Measurements from ENCODE around the gene CECR2. TPM values are rescaled to one million over a fixed set of nuclear protein-coding genes. Genes with fewer than 3 reads are reported as not detected.
"Not testable (repeated sequence)": the region's sequence is repeated elsewhere in the genome, so short reads cannot be mapped to it uniquely, and the experiment has no call there.

Gene CECR2
- polyA plus RNA-seq, 1 donor from 2014 or later = 2.1 TPM

GRCh38 chr22:17422736-17423343, 53.6 kb downstream of the CECR2 start:
- Histone ChIP-seq H2AFZ (ENCODE audit: low read depth, low read length) (no peak overlapping the region), H3K9me2 (ENCODE audit: insufficient read depth, low read length) (no peaks in the 10 kb centered on the region), H3K9me3 (ENCODE audit: low read length) (no peaks in the 10 kb centered on the region), H3F3A (ENCODE audit: insufficient read depth, low read length, poor library complexity, severe bottlenecking) (no peaks in the 10 kb centered on the region), H3K9ac (ENCODE audit: low read length) (no peak overlapping the region), H3K27ac (ENCODE audit: low read length) (no peak overlapping the region), H3K27me3 (ENCODE audit: insufficient read depth, low read depth, low read length) (no peaks in the 10 kb centered on the region), H3K36me3 (ENCODE audit: insufficient read depth, low read length) (no peaks in the 10 kb centered on the region), H3K4me2 (ENCODE audit: low read length) (no peak overlapping the region), H3K79me2 (replicated peaks; ENCODE audit: insufficient read depth, low read length) (peaks cover 20% of the 10 kb centered on the region), H4K20me1 (ENCODE audit: insufficient read depth) (no peaks in the 10 kb centered on the region), H3K4me3 (ENCODE audit: low read length) (no peak overlapping the region)
- no peak for TF ChIP-seq EP300 (conservative IDR thresholded peaks at IDR 0.05; ENCODE audit: poor library complexity, severe bottlenecking)
- no peak for TF ChIP-seq EZH2 (IDR thresholded peaks at IDR 0.05; ENCODE audit: borderline replicate concordance, insufficient read depth, low read length, poor library complexity, severe bottlenecking)
- TF ChIP-seq, protein P1, sequence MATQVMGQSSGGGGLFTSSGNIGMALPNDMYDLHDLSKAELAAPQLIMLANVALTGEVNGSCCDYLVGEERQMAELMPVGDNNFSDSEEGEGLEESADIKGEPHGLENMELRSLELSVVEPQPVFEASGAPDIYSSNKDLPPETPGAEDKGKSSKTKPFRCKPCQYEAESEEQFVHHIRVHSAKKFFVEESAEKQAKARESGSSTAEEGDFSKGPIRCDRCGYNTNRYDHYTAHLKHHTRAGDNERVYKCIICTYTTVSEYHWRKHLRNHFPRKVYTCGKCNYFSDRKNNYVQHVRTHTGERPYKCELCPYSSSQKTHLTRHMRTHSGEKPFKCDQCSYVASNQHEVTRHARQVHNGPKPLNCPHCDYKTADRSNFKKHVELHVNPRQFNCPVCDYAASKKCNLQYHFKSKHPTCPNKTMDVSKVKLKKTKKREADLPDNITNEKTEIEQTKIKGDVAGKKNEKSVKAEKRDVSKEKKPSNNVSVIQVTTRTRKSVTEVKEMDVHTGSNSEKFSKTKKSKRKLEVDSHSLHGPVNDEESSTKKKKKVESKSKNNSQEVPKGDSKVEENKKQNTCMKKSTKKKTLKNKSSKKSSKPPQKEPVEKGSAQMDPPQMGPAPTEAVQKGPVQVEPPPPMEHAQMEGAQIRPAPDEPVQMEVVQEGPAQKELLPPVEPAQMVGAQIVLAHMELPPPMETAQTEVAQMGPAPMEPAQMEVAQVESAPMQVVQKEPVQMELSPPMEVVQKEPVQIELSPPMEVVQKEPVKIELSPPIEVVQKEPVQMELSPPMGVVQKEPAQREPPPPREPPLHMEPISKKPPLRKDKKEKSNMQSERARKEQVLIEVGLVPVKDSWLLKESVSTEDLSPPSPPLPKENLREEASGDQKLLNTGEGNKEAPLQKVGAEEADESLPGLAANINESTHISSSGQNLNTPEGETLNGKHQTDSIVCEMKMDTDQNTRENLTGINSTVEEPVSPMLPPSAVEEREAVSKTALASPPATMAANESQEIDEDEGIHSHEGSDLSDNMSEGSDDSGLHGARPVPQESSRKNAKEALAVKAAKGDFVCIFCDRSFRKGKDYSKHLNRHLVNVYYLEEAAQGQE (IDR thresholded peaks at IDR 0.05; ENCODE audit: borderline replicate concordance) = no peak
- no peak for TF ChIP-seq MXI1 (conservative IDR thresholded peaks at IDR 0.05; ENCODE audit: poor library complexity, severe bottlenecking)
- no peak for TF ChIP-seq POLR2AphosphoS5 (IDR thresholded peaks at IDR 0.05)
- no peak for TF ChIP-seq SMC3 (conservative IDR thresholded peaks at IDR 0.05; ENCODE audit: poor library complexity)
- no peak for TF ChIP-seq TAF1 (IDR thresholded peaks at IDR 0.05; ENCODE audit: low read depth)
- TF ChIP-seq CTCF (IDR thresholded peaks at IDR 0.05; ENCODE audit: poor library complexity, severe bottlenecking) = no peak
- TF ChIP-seq RAD21 (conservative IDR thresholded peaks at IDR 0.05) = no peak

DNA sequence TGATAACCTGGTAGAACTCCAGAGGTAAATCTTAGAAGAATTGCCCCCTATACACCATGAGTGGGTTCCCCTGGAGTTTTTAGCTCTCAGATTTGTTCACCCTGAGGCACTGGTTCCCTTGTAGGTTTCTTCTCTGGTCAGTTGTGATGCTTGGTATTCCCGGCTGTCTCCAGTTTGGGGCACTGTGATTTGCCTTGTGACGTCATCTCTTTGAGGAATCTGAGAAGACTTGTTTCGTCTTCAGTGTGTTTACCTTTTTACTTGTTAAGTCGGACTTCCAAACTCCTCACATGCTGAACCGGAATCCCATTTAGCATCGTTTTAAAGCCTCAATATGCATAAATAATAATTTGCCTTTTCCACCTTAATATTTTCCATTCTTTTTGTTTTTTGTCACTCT, 54.4 kb downstream of the CECR2 start:
- H3K27me3 ChIP-seq (ENCODE audit: insufficient read depth, low read depth, low read length) = no peaks in the 10 kb centered on the region
- no peak overlapping the region for H3K27ac ChIP-seq (ENCODE audit: low read length)
- TF ChIP-seq POLR2AphosphoS5 (IDR thresholded peaks at IDR 0.05) (no peak), EP300 (conservative IDR thresholded peaks at IDR 0.05; ENCODE audit: poor library complexity, severe bottlenecking) (no peak), TAF1 (IDR thresholded peaks at IDR 0.05; ENCODE audit: low read depth) (no peak), SMC3 (conservative IDR thresholded peaks at IDR 0.05; ENCODE audit: poor library complexity) (no peak), RAD21 (conservative IDR thresholded peaks at IDR 0.05) (no peak), CTCF (IDR thresholded peaks at IDR 0.05; ENCODE audit: poor library complexity, severe bottlenecking) (no peak), MXI1 (conservative IDR thresholded peaks at IDR 0.05; ENCODE audit: poor library complexity, severe bottlenecking) (no peak), EZH2 (IDR thresholded peaks at IDR 0.05; ENCODE audit: borderline replicate concordance, insufficient read depth, low read length, poor library complexity, severe bottlenecking) (no peak)
- TF ChIP-seq, protein P1 (IDR thresholded peaks at IDR 0.05; ENCODE audit: borderline replicate concordance) = no peak
- peaks cover 22% of the 10 kb centered on the region for H3K79me2 ChIP-seq (replicated peaks; ENCODE audit: insufficient read depth, low read length)
- no peaks in the 10 kb centered on the region for H3K9me2 ChIP-seq (ENCODE audit: insufficient read depth, low read length)
- no peak overlapping the region for H3K4me2 ChIP-seq (ENCODE audit: low read length)
- H3K9ac ChIP-seq (ENCODE audit: low read length) = no peak overlapping the region
- no peak overlapping the region for H3K4me3 ChIP-seq (ENCODE audit: low read length)
- no peak overlapping the region for H2AFZ ChIP-seq (ENCODE audit: low read depth, low read length)
- no peaks in the 10 kb centered on the region for H3F3A ChIP-seq (ENCODE audit: insufficient read depth, low read length, poor library complexity, severe bottlenecking)
- H4K20me1 ChIP-seq (ENCODE audit: insufficient read depth) = no peaks in the 10 kb centered on the region
- no peaks in the 10 kb centered on the region for H3K9me3 ChIP-seq (ENCODE audit: low read length)
- no peaks in the 10 kb centered on the region for H3K36me3 ChIP-seq (ENCODE audit: insufficient read depth, low read length)

GRCh38 chr22:17427528-17427927, 58.3 kb downstream of the CECR2 start:
- H3K79me2 ChIP-seq (replicated peaks; ENCODE audit: insufficient read depth, low read length) = peaks cover 25% of the 10 kb centered on the region
- not testable (repeated sequence) for H2AFZ ChIP-seq (ENCODE audit: low read depth, low read length); H3K9me3 ChIP-seq (ENCODE audit: low read length); H3K27ac ChIP-seq (ENCODE audit: low read length); H3K4me3 ChIP-seq (ENCODE audit: low read length); H3K4me2 ChIP-seq (ENCODE audit: low read length); H3K27me3 ChIP-seq (ENCODE audit: insufficient read depth, low read depth, low read length); H3K36me3 ChIP-seq (ENCODE audit: insufficient read depth, low read length); H3K9me2 ChIP-seq (ENCODE audit: insufficient read depth, low read length); H3K9ac ChIP-seq (ENCODE audit: low read length); H3F3A ChIP-seq (ENCODE audit: insufficient read depth, low read length, poor library complexity, severe bottlenecking); H4K20me1 ChIP-seq (ENCODE audit: insufficient read depth)
